Cardiac fibroblast (primary cell): Measurements from ENCODE around the gene TOB1.

Source experiments
- DNase-seq, 2 donors: peaks; one replicate each; pipeline versions ENCODE4 v3.0.0 to v3.0.0-alpha.2; 2010; ENCODE audit warnings: low read depth in 2 of 2
- H3K4me3 ChIP-seq, 2 donors: replicated peaks in 1 of 2; 1 replicate in 1 of 2; 2 replicates in 1 of 2; pipeline ENCODE4 v1.5.1; 2011; ENCODE audit warnings: low read depth in 2 of 2, low read length in 2 of 2, mild to moderate bottlenecking in 2 of 2, moderate library complexity in 1 of 2
- CTCF ChIP-seq: IDR thresholded peaks from one replicate; pipeline ENCODE4 v1.5.1; 2011; ENCODE audit warnings: low read depth, mild to moderate bottlenecking, low read length, inconsistent platforms

The TOB1 gene

DNA sequence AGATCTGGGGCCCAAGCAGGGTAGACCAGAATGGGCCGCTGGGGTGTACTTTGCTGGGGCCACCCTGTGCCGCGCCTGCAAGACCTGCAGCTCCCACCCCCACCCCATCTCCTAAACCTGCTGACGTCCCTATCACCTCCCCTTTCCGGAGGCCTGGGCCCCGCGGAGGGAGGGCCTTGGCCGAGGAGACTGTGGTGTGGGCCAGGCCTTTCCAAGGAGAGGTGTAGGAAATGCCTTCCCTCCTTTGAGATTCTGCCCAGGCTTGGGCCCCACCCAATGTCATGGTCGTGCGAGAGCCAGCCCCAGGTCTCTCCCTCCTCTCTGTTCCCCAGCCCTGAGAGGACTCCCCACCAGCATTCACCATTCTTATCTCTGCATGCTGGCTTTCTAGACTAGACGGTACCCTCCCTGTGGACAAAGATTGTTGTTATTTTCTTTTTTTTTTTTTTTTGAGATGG lies 34.7 kb downstream of the TOB1 start:
- H3K4me3 ChIP-seq, result no peak overlapping the region
- TF ChIP-seq CTCF, result no peak
- peak in 1 of 2 donors; percentile 70 for DNase-seq

- no peak overlapping the region for H3K4me3 ChIP-seq
- no peak for DNase-seq
- TF ChIP-seq CTCF, result no peak
These were observed 35.2 kb downstream of the TOB1 start for GRCh38 chr17:50830994-50831393.

GRCh38 chr17:50830352-50830751 lies 35.8 kb downstream of the TOB1 start:
- DNase-seq, result peak in 1 of 2 donors; percentile 30
- no peak overlapping the region for H3K4me3 ChIP-seq
- TF ChIP-seq CTCF, result no peak

GRCh38 chr17:50829332-50829731 lies 36.8 kb downstream of the TOB1 start:
- no peak for TF ChIP-seq CTCF
- H3K4me3 ChIP-seq, result no peak overlapping the region
- no peak for DNase-seq

DNA sequence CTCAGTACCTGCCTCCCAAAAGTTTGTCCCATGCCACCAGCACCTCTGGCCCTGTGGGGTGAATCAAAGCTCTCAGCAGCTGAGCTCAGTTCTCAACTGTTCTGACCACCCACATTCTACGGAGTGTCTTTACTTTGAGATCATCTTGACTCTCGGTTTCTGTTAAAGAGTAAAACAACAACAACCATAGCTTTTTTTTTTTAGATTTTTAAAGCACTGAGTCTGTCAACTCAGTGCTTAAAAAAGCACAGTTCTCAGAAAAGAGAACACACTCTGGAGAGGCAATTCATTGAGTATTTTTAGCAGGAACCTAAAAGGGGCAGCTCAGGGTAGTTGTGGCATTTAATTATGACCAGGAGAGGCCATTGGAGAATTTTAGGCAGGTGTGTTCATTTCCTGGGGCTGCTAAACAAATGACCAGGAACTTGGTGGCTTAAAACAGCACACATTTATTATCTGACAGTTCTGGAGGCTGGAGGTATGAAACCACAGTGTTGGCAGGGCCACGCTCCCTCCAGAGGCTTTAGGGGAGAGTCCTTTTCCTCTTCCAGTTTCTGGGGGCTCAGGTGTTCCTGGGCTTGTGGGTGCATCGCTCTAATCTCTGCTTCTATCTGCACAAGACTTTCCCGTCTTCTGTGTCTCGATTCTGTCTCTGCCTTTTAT lies 37.5 kb downstream of the TOB1 start:
- no peak for DNase-seq
- no peak overlapping the region for H3K4me3 ChIP-seq
- TF ChIP-seq CTCF, result no peak

- H3K4me3 ChIP-seq, result no peak overlapping the region
- TF ChIP-seq CTCF, result no peak
- no peak for DNase-seq
These were observed 41.0 kb downstream of the TOB1 start for GRCh38 chr17:50825188-50825587.

DNA sequence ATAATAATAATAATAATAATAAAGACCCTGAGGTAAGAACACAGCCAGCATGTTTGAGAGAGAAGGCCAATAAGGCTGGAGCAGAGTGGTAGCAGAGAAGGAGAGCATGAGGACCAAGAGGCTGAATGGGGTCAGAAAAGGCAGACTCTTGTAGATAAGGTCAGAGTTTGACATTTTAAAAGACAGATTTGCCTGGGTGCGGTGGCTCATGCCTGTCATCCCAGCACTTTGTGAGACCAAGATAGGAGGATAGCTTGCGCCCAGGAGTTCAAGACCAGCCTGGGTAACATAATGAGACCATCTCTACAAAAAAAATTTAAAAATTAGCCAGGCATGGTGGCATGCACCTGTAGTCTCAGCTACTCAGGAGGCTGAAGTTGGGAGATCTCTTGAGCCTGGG lies 41.7 kb downstream of the TOB1 start:
- H3K4me3 ChIP-seq, result no peak overlapping the region
- DNase-seq, result no peak
- no peak for TF ChIP-seq CTCF
